Astrocyte (in vitro differentiated cells and primary cell): ENCODE results near the gene ALKBH3.

Source experiments
- EZH2 ChIP-seq: IDR thresholded peaks from 2 replicates; pipeline ENCODE4 v1.6.1; 2012; ENCODE audit warnings: mild to moderate bottlenecking, low read length, inconsistent platforms; ENCODE audit not compliant: insufficient read depth
- TF ChIP-seq, protein P1 (sequence below): IDR thresholded peaks from 2 replicates; pipeline ENCODE4 v1.5.1; 2011; ENCODE audit warnings: low read depth, mild to moderate bottlenecking, inconsistent platforms, low read length, moderate library complexity; ENCODE audit not compliant: insufficient read depth

- TF ChIP-seq, protein P1, sequence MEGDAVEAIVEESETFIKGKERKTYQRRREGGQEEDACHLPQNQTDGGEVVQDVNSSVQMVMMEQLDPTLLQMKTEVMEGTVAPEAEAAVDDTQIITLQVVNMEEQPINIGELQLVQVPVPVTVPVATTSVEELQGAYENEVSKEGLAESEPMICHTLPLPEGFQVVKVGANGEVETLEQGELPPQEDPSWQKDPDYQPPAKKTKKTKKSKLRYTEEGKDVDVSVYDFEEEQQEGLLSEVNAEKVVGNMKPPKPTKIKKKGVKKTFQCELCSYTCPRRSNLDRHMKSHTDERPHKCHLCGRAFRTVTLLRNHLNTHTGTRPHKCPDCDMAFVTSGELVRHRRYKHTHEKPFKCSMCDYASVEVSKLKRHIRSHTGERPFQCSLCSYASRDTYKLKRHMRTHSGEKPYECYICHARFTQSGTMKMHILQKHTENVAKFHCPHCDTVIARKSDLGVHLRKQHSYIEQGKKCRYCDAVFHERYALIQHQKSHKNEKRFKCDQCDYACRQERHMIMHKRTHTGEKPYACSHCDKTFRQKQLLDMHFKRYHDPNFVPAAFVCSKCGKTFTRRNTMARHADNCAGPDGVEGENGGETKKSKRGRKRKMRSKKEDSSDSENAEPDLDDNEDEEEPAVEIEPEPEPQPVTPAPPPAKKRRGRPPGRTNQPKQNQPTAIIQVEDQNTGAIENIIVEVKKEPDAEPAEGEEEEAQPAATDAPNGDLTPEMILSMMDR: no peak
- no peak for TF ChIP-seq EZH2
These were observed 42.8 kb upstream of the ALKBH3 start for GRCh38 chr11:43837879-43838278.
